Activated gamma-delta T cell treated with Interleukin-2 at 50 U/mL for 16 hours (primary cell): ENCODE measurements around the gene DCTN2.
"Not testable (repeated sequence)": the region's sequence is repeated elsewhere in the genome, so short reads cannot be mapped to it uniquely, and the experiment has no call there.

Experiments
- DNase-seq: peaks from one replicate; pipeline ENCODE4 v3.0.0-alpha.2; 2020

Gene DCTN2

DNA sequence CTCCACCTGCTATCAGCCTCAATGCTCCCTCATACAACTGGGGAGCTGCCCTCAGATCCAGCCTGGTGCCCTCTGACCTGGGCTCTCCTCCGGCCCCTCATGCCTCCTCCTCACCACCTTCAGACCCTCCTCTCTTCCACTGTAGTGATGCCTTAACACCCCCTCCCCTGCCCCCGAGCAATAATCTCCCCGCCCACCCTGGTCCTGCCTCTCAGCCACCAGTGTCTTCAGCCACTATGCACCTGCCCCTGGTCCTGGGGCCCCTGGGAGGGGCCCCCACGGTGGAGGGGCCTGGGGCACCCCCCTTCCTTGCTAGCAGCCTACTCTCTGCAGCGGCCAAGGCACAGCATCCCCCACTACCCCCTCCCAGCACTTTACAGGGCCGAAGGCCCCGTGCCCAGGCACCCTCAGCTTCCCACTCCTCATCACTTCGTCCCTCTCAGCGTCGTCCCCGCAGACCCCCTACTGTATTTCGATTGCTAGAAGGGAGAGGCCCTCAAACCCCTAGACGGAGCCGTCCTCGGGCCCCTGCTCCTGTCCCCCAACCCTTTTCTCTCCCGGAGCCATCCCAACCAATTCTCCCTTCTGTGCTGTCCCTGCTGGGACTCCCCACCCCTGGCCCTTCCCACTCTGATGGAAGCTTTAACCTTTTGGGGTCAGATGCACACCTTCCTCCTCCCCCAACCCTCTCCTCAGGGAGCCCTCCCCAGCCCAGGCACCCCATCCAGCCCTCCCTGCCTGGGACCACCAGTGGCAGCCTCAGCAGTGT is 21.2 kb downstream of the DCTN2 start:
- DNase-seq: no peak

DNA sequence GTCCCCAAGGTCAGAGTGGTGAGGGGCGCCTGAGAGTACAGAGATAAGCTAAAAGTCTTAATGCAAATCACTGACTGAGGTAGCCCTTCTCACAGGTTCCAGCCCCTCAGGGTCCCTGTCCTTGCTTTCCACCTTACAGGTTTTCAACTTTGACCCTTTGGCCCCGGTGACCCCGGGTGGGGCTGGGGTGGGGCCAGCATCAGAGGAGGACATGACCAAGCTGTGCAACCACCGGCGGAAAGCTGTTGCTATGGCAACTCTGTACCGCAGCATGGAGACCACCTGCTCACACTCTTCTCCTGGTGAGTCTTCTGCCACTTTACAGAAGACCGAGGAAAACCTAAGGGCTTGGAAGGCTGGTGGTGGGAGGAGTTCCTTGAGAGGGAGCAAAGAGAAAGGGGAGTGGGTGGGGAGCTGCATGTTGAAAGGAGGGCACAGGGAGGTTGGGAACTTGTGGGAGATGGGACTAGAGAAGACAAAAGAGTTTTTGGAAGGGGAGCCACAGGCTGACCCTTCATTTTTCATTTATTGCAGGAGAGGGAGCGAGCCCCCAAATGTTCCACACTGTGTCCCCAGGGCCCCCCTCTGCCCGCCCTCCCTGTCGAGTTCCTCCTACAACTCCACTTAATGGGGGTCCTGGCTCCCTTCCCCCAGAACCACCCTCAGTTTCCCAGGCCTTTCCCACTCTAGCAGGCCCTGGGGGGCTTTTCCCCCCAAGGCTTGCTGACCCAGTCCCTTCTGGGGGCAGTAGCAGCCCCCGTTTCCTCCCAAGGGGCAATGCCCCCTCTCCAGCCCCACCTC is 22.0 kb downstream of the DCTN2 start:
- DNase-seq: no peak

GRCh38 chr12:57523706-57524614 is 23.0 kb downstream of the DCTN2 start:
- no peak for DNase-seq

- peak; percentile 41 for DNase-seq
Observed at GRCh38 chr12:57522887-57523705, 23.9 kb downstream of the DCTN2 start.

GRCh38 chr12:57522011-57522886 is 24.7 kb downstream of the DCTN2 start, which contains the start of gene MBD6:
TSS of gene MBD6 (plus strand) at chr12:57522824. CDS start at chr12:57524304, 1,480 bp downstream.
- peak; percentile 88 for DNase-seq

DNA sequence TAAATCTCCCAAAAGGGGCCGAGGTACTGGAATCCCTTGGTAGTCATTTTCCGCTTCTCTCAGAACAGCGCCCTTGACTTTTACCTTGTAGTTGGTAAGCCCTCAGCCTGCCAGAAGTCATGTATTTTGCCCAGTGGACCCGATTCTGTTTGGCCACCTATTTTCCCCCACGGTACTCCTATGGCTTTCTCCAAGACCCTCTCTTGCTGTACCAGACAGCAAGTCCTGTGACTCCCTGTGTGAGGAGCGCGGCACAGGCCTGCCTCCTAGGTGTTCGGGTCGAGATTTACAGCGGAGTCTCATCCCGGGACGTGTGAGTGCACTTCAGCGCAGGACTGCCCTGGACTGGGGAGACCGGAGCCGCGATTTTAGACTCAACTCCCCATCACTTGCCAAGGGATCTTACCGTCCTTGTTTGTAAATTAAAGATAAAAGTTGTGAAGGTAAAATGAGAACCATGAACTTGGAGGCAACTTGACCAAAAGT is 25.4 kb downstream of the DCTN2 start:
- no peak for DNase-seq

DNA sequence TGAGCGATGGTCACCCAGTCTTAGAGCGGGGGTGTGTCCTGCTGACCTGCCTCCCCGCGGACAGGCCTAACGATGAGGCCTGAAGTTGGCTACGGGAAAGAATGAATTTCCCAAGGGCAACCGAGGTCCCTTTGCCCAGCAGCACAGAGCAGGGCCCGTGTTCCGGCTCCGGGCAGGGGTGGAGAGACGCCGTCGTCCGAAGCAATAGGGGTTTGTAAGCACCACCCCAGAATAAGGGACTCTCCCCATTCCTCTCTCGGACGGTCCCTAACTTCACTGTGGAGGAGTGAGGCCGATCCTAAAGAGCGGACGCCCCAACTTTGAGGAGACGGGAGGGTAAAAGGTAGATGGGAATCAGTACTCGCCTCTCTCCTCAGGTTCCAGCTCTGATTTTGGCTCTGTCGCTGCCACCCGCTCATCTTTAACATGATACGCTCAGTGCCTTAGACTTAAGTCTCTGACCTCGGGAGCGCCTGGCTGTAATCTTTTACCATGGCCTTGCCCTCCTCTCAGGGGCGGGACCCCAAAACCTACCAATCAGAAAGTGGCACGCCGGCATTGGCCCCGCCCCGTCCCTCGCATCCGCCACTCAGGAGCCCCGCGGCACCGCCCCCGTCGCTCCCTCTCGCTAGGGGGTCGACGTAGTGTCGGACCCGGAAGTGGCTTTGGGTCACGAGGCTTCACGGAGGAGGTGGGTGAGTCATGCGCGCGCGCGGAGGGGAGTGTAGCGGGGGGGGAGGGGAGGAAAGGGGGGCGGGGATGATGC is 26.8 kb downstream of the DCTN2 start, which contains the start of gene DDIT3:
TSS of gene DDIT3 (minus strand) at position 462 of the 766 bp plus-strand sequence. CDS start 3,108 bp downstream, outside the sequence.
- peak; percentile 100 for DNase-seq

- DNase-seq: peak; percentile 23
Observed at GRCh38 chr12:57519796-57520052, 27.3 kb downstream of the DCTN2 start.

DNA sequence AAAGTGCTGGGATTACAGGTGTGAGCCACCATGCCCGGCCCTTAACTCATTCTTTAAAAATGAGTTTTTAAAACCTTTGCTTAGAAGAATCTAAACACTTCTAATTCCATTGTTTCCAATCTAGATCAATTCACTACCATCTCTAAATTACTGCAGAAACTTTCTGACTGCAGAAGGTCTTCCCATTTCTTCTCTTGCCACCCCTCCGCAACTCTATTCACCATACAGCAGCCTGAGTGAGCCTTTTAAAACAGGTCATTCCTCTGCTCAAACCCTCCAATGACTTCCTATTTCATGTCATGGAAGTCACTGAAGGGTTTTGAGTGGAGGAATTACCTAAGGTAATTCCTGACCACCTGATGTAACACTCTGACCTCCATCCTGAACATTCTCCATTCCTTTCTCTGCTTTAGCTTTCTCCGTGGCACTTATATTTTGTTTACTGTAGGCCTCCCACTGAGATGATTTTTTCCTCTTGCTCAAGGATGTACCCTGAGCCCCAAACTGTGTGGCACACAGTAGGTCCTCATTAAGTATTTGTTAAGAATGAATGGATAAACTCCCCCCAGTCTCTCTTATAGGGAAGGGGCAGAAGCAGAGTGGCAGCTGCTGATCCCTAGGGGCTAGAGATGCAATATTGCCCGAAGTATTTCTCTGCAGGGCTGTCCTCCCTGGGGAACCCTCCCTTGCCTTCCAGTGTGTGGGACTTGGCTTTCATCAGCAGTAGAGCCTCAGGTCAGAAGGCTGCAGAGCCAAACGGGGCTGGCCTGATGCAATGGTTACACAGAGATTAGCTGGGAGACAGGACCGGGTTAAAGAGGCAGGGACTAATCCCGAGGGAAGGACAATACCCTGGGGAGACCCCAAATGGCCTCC is 27.8 kb downstream of the DCTN2 start:
- no peak for DNase-seq

GRCh38 chr12:57518176-57518919 is 28.6 kb downstream of the DCTN2 start:
- DNase-seq: no peak

- DNase-seq: not testable (repeated sequence)
Observed at GRCh38 chr12:57517718-57518117, 29.3 kb downstream of the DCTN2 start.

DNA sequence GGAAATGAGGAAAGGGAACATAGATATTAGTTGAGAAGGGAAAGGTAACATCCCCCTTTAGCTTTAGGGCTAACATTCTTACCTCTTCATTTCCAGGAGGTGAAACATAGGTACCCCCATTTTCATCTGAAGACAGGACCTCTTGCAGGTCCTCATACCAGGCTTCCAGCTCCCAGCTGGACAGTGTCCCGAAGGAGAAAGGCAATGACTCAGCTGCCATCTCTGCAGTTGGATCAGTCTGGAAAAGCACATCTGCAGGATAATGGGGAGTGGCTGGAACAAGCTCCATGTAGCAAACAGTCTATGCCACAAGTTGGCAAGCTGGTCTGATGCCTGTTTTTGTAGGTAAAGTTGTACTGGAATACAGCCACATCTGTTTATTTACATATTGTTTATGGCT is 29.8 kb downstream of the DCTN2 start:
- no peak for DNase-seq

DNA sequence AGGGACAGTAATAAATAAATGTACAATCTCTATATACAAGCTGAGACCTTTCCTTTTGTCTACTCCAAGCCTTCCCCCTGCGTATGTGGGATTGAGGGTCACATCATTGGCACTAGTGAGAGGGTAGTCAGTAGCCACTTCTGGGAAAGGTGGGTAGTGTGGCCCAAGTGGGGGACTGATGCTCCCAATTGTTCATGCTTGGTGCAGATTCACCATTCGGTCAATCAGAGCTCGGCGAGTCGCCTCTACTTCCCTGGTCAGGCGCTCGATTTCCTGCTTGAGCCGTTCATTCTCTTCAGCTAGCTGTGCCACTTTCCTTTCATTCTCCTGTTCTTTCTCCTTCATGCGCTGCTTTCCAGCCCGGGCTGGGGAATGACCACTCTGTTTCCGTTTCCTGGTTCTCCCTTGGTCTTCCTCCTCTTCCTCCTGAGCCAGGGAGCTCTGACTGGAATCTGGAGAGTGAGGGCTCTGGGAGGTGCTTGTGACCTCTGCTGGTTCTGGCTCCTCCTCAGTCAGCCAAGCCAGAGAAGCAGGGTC is 30.3 kb downstream of the DCTN2 start:
- no peak for DNase-seq

DNA sequence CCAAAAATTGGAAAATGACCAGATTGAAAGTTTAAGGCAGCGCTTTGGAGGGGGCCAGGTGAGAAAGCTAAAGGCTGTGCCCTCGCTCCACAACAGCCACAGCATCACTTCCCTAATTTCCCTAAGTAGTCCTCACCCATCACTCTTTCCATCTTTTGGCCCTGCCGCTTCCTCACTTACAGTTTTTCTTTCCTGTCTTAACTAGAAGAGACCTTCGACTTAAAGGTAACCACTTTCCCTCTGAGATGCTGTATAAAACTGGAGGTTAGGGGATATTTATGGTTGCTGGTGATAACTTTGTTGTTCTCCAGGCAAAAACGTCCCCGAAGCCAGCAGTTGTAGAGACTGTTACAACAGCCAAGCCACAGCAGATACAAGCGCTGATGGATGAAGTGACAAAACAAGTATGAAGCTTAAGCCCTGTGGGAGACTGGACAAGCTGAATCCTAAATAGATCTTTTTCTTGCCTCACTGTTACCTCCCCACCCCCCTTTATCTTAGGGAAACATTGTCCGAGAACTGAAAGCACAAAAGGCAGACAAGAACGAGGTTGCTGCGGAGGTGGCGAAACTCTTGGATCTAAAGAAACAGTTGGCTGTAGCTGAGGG is 31.0 kb downstream of the DCTN2 start:
- no peak for DNase-seq

DNA sequence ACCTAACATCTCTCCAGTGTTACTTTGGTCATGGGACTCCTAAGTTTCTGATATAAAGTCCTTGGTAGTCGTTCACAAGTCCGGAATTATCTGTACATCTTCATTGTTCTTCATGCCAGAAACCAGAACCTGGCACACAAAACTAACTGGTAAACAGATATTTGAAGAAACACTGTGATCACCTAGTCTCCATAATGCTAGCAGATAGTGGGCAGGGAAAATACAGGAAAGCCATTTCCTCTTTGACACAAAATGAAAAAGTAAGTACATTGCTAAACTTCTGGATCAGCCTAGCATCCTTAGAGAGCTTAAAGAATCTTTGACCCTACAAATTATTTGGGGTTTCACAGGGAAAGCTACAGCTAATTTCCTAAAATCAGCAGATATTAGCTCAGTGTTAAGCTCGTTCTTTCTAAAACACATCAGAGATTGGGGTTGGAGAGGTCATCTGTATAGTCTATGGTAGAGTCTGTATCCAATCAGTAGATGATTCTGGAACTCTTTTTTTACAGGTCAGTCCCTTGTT is 31.5 kb downstream of the DCTN2 start:
- DNase-seq: no peak

DNA sequence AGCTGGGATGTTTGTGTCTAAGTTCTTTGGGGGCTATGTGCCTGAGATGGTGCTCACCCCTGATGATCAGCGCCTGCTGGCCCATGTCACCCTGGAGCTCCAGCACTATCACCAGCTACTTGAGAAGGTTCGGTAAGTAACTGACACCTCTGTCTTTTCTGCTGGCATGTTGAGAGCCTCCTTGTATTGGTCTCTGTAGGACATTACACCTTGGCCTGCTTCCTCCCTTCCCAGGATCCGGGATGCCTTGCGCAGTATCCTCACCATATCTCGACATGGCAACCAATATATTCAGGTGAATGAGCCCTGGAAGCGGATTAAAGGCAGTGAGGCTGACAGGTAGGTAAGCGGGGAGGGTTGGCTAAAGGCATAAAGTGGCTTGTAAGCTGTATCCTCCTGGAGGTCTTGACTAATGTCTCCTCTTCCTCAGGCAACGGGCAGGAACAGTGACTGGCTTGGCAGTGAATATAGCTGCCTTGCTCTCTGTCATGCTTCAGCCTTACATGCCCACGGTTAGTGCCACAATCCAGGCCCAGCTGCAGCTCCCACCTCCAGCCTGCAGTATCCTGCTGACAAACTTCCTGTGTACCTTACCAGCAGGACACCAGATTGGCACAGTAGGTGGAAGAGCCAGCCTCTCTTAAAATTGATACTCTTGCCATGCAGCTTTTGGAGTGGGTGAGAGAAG is 32.1 kb downstream of the DCTN2 start:
- DNase-seq: no peak

- DNase-seq: not testable (repeated sequence)
Observed at GRCh38 chr12:57514246-57514645, 32.7 kb downstream of the DCTN2 start.
